Bronchial epithelial cell (primary cell): ENCODE measurements around the gene PAX5. TPM values are rescaled to one million over a fixed set of nuclear protein-coding genes. Genes with fewer than 3 reads are reported as not detected.

Source experiments
- DNase-seq: peaks from one replicate; pipeline ENCODE4 v3.0.0-alpha.2; 2010; ENCODE audit warnings: low read depth
- FAIRE-seq: peaks from 2 replicates; lab custom pipeline; 2011; peaks lifted over from hg19 to GRCh38; lab: Jason Lieb, UNC
- H3K27me3 ChIP-seq: 2 replicates; pipeline ENCODE4 v1.5.1; 2011; ENCODE audit warnings: low read length; ENCODE audit not compliant: control insufficient read depth, insufficient read depth
- H3K36me3 ChIP-seq: 2 replicates; pipeline ENCODE4 v1.5.1; 2011; ENCODE audit warnings: low read length; ENCODE audit not compliant: control insufficient read depth, insufficient read depth
- H3K4me3 ChIP-seq: 2 replicates; pipeline ENCODE4 v1.5.1; 2011; ENCODE audit warnings: mild to moderate bottlenecking, low read depth, low read length, control low read depth
- total RNA-seq: library from RNA; depleted of rRNA; stranded (reverse); fragments of >200 nt; gene quantifications from 2 replicates; pipeline ENCODE4 v1.2.1, GENCODE V29; 2014
- TF ChIP-seq, protein P1 (sequence below): IDR thresholded peaks from 2 replicates; pipeline ENCODE4 v1.5.1; 2011; ENCODE audit warnings: mild to moderate bottlenecking, moderate library complexity, low read length, control low read depth, inconsistent platforms; ENCODE audit not compliant: insufficient read depth, severe bottlenecking

PAX5 gene
- total RNA-seq, 1 donor from 2014 or later: not detected

DNA sequence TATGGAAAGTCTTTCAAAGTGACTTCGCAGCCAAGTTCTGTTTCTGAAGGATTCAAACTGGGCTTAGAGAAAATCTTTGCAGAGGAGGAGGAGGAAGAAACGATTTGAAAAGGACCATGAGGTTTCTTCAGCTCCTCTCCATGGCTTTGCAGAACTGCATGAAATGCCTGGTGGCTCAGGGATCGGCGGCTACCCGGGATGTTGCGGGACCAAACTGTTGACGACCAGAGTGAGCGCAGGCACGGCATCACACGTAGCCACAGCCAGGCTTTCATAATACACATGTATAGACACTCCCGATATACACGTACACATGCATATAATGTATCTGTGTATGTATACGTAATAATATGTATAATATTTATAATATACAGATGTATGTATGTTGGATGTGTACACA lies 180.0 kb downstream of the PAX5 start:
- Histone ChIP-seq H3K27me3 (peaks cover 5% of the 10 kb centered on the region), H3K4me3 (no peak overlapping the region), H3K36me3 (no peaks in the 10 kb centered on the region)
- TF ChIP-seq, protein P1, sequence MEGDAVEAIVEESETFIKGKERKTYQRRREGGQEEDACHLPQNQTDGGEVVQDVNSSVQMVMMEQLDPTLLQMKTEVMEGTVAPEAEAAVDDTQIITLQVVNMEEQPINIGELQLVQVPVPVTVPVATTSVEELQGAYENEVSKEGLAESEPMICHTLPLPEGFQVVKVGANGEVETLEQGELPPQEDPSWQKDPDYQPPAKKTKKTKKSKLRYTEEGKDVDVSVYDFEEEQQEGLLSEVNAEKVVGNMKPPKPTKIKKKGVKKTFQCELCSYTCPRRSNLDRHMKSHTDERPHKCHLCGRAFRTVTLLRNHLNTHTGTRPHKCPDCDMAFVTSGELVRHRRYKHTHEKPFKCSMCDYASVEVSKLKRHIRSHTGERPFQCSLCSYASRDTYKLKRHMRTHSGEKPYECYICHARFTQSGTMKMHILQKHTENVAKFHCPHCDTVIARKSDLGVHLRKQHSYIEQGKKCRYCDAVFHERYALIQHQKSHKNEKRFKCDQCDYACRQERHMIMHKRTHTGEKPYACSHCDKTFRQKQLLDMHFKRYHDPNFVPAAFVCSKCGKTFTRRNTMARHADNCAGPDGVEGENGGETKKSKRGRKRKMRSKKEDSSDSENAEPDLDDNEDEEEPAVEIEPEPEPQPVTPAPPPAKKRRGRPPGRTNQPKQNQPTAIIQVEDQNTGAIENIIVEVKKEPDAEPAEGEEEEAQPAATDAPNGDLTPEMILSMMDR: no peak
- DNase-seq (no peak), FAIRE-seq (peak; percentile 55)

DNA sequence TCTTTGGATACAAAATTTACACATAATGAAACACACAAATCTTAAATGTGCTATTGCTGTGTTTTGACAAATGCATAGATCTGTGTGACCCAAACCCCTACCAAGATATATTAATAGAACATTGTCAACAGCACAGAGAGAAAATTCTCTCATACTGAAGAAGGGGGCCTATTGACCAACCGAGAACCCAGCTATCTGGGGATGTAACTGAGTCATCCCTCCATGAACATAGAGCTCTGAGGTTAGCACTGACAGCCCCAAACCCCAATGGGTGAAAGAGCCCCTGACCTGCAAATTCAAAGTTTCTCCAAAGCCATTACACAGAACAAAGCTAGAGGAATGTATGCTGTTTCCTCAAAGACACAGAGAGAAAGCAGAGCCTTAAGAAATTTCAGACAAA lies 180.8 kb downstream of the PAX5 start:
- TF ChIP-seq, protein P1: no peak
- FAIRE-seq: no peak
- no peak for DNase-seq

DNA sequence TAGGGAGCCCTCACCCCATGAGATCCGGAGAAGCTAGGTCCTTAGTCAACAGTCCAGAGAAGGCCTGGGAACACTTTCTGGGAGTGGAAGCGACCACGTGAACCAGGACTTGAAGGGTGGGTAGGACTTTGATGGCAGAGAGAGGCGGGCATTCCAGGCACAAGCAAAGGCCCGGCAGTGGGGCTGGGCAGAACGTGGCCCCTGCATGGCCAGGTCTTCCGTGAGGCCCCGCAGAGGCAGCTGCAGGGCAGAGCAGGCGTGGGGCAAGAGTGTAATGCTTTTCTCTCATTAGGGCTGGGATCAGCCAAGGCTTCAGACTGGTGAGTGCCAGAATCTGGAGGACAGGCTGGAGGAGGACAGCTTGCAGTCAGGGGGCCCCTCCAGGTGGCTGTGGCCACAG lies 184.1 kb downstream of the PAX5 start:
- Histone ChIP-seq H3K27me3 (peaks cover 10% of the 10 kb centered on the region), H3K4me3 (no peak overlapping the region), H3K36me3 (no peaks in the 10 kb centered on the region)
- TF ChIP-seq, protein P1: no peak
- FAIRE-seq (no peak), DNase-seq (no peak)

More for the DNA sequence above, 180.8 kb downstream of the PAX5 start:
- Histone ChIP-seq H3K36me3 (no peaks in the 10 kb centered on the region), H3K4me3 (no peak overlapping the region), H3K27me3 (peaks cover 5% of the 10 kb centered on the region)

GRCh38 chr9:36848946-36849345 lies 185.1 kb downstream of the PAX5 start:
- Histone ChIP-seq H3K4me3 (no peak overlapping the region), H3K27me3 (peaks cover 10% of the 10 kb centered on the region), H3K36me3 (no peaks in the 10 kb centered on the region)
- FAIRE-seq (no peak), DNase-seq (no peak)
- TF ChIP-seq, protein P1: no peak

GRCh38 chr9:36847781-36848673 lies 186.0 kb downstream of the PAX5 start:
- DNase-seq: no peak

More at GRCh38 chr9:36847781-36848673, 186.0 kb downstream of the PAX5 start:
- TF ChIP-seq, protein P1: no peak
- H3K27me3 ChIP-seq: peaks cover 10% of the 10 kb centered on the region
- H3K36me3 ChIP-seq: no peaks in the 10 kb centered on the region
- FAIRE-seq: no peak
- H3K4me3 ChIP-seq: no peak overlapping the region
